CD4-positive, CD25-positive, alpha-beta regulatory T cell (primary cell): ENCODE measurements around the gene ZFAND5. TPM values are rescaled to one million over a fixed set of nuclear protein-coding genes. Genes with fewer than 3 reads are reported as not detected.
A peak's percentile ranks its signal among the peaks of the same experiment; 100 is the strongest.

Experiments used
- ATAC-seq, 2 donors: fragments of 150-1000 bp; cut with Tn5 transposase; one replicate each; pipeline ENCODE4 v1.10.0; 2021; ENCODE audit warnings: low read depth in 2 of 2, moderate number of reproducible peaks in 2 of 2, moderate library complexity in 1 of 2
- DNase-seq, 3 donors: peaks; one replicate each; pipeline versions ENCODE4 v3.0.0 to v3.0.0-alpha.2; 2012 to 2022; ENCODE audit warnings: mixed read lengths in 1 of 3
- H3K27ac ChIP-seq: one replicate; pipeline ENCODE4 v1.7.0; 2013; ENCODE audit warnings: mild to moderate bottlenecking, low read length; ENCODE audit not compliant: insufficient read depth, poor library complexity, severe bottlenecking
- H3K27me3 ChIP-seq: one replicate; pipeline ENCODE4 v1.7.0; 2013; ENCODE audit warnings: low read length; ENCODE audit not compliant: control insufficient read depth, insufficient read depth
- H3K36me3 ChIP-seq: one replicate; pipeline ENCODE4 v1.7.0; 2013; ENCODE audit warnings: mild to moderate bottlenecking, low read length, moderate library complexity; ENCODE audit not compliant: control insufficient read depth, insufficient read depth
- H3K4me1 ChIP-seq: 2 replicates; pipeline ENCODE4 v1.7.0; 2013; ENCODE audit warnings: mild to moderate bottlenecking, low read length; ENCODE audit not compliant: insufficient read depth, control insufficient read depth, poor library complexity, severe bottlenecking
- H3K4me3 ChIP-seq: one replicate; pipeline ENCODE4 v1.7.0; 2013; ENCODE audit warnings: low read depth, mild to moderate bottlenecking, low read length, moderate library complexity
- H3K9me3 ChIP-seq, 2 experiments: 1 replicate in 1 of 2; 2 replicates in 1 of 2; pipeline ENCODE4 v1.7.0; 2013; ENCODE audit warnings: low read length in 2 of 2, mild to moderate bottlenecking in 1 of 2, moderate library complexity in 1 of 2; ENCODE audit not compliant: control insufficient read depth in 2 of 2
- H3K27ac Mint-ChIP-seq, 3 donors: one replicate each; pipeline ENCODE4 v1.8.0; 2020 to 2022; ENCODE audit warnings: mild to moderate bottlenecking in 3 of 3, mixed read lengths in 3 of 3, moderate library complexity in 2 of 3
- H3K27me3 Mint-ChIP-seq: one replicate; pipeline ENCODE4 v1.8.0; 2022; ENCODE audit warnings: mild to moderate bottlenecking, mixed read lengths
- H3K36me3 Mint-ChIP-seq: one replicate; pipeline ENCODE4 v1.8.0; 2020; ENCODE audit warnings: mixed read lengths
- H3K4me1 Mint-ChIP-seq, 4 donors: one replicate each; pipeline ENCODE4 v1.8.0; 2020 to 2022; ENCODE audit warnings: mixed read lengths in 4 of 4, mild to moderate bottlenecking in 1 of 4
- H3K4me3 Mint-ChIP-seq, 4 donors: one replicate each; pipeline ENCODE4 v1.8.0; 2020 to 2022; ENCODE audit warnings: mild to moderate bottlenecking in 4 of 4, mixed read lengths in 4 of 4, moderate library complexity in 3 of 4
- H3K9me3 Mint-ChIP-seq, 7 donors: one replicate each; pipeline ENCODE4 v1.8.0; 2020 to 2022; ENCODE audit warnings: mixed read lengths in 7 of 7, mild to moderate bottlenecking in 3 of 7, moderate library complexity in 2 of 7
- polyA plus RNA-seq, 4 donors: library from polyadenylated mRNA; unstranded; fragments of 300-500 nt; fragmentation: Illumina TruSeq; gene quantifications; one replicate each; pipeline ENCODE4 v1.2.3, GENCODE V29; 2021
- total RNA-seq: library from RNA; stranded (reverse); gene quantifications from one replicate; pipeline ENCODE4 v1.2.3, GENCODE V29; 2022

The ZFAND5 gene
- total RNA-seq: 291 TPM
- 10 to 100 TPM; 63.9 to 80.2 (median 67.8) TPM for polyA plus RNA-seq

- Histone ChIP-seq H3K4me3 (peak within 1 kb of the TSS; percentile 93), H3K9me3 (no peaks in the 10 kb centered on the region), H3K4me1 (peaks cover 48% of the 10 kb centered on the region), H3K27ac (peak within 1 kb of the TSS; percentile 98), H3K27me3 (no peaks in the 10 kb centered on the region), H3K36me3 (peaks cover 9% of the 10 kb centered on the region)
- Mint-ChIP-seq H3K4me1 (peaks cover 12 to 48% (median 34%) of the 10 kb centered on the region in 4 donors), H3K27ac (peak within 1 kb of the TSS; percentile 96 to 99 (median 98)), H3K27me3 (peaks cover 4% of the 10 kb centered on the region), H3K36me3 (no peaks in the 10 kb centered on the region), H3K4me3 (peak within 1 kb of the TSS; percentile 93 to 99 (median 95)), H3K9me3 (peaks cover 0 to 3% (median 0%) of the 10 kb centered on the region in 7 donors)
- ATAC-seq (peak; percentile 80 to 81), DNase-seq (peak; percentile 90 to 94 (median 92))
Observed at GRCh38 chr9:72364679-72365524, at the start of gene ZFAND5. Gene ZFAND5 (minus strand): TSS chr9:72365208. CDS start chr9:72360778, 4,430 bp downstream.

GRCh38 chr9:72412483-72413040 is 47.6 kb upstream of the ZFAND5 start:
- H3K9me3 Mint-ChIP-seq: no peaks in the 10 kb centered on the region
- Histone ChIP-seq H3K27me3 (no peaks in the 10 kb centered on the region), H3K9me3 (no peaks in the 10 kb centered on the region), H3K4me3 (no peak overlapping the region), H3K36me3 (no peaks in the 10 kb centered on the region), H3K4me1 (no peaks in the 10 kb centered on the region), H3K27ac (no peak overlapping the region)
- H3K4me3 Mint-ChIP-seq: no peak overlapping the region
- no peaks in the 10 kb centered on the region for H3K4me1 Mint-ChIP-seq
- H3K36me3 Mint-ChIP-seq: no peaks in the 10 kb centered on the region
- DNase-seq (no peak), ATAC-seq (no peak)
- no peaks in the 10 kb centered on the region for H3K27me3 Mint-ChIP-seq
- no peak overlapping the region for H3K27ac Mint-ChIP-seq

GRCh38 chr9:72410214-72410613 is 45.2 kb upstream of the ZFAND5 start:
- Histone ChIP-seq H3K27me3 (no peaks in the 10 kb centered on the region), H3K4me3 (no peak overlapping the region), H3K27ac (no peak overlapping the region), H3K9me3 (no peaks in the 10 kb centered on the region), H3K4me1 (no peaks in the 10 kb centered on the region), H3K36me3 (no peaks in the 10 kb centered on the region)
- Mint-ChIP-seq H3K4me3 (no peak overlapping the region), H3K4me1 (no peaks in the 10 kb centered on the region), H3K27ac (no peak overlapping the region), H3K9me3 (no peaks in the 10 kb centered on the region), H3K27me3 (no peaks in the 10 kb centered on the region), H3K36me3 (no peaks in the 10 kb centered on the region)
- DNase-seq (no peak), ATAC-seq (no peak)

- H3K9me3 ChIP-seq: no peaks in the 10 kb centered on the region
- no peak overlapping the region for H3K4me3 ChIP-seq
- no peak overlapping the region for H3K27ac ChIP-seq
- no peak for ATAC-seq
- H3K27me3 ChIP-seq: peaks cover 1% of the 10 kb centered on the region
- Mint-ChIP-seq H3K27me3 (no peaks in the 10 kb centered on the region), H3K27ac (no peak overlapping the region), H3K4me1 (no peaks in the 10 kb centered on the region), H3K9me3 (no peaks in the 10 kb centered on the region), H3K36me3 (no peaks in the 10 kb centered on the region), H3K4me3 (no peak overlapping the region)
- no peaks in the 10 kb centered on the region for H3K4me1 ChIP-seq
- H3K36me3 ChIP-seq: no peaks in the 10 kb centered on the region
- DNase-seq: no peak
Observed at GRCh38 chr9:72407114-72407513, 42.1 kb upstream of the ZFAND5 start.

- Histone ChIP-seq H3K27ac (no peak overlapping the region), H3K4me1 (no peaks in the 10 kb centered on the region), H3K9me3 (no peaks in the 10 kb centered on the region), H3K36me3 (no peaks in the 10 kb centered on the region), H3K4me3 (no peak overlapping the region), H3K27me3 (peaks cover 1% of the 10 kb centered on the region)
- Mint-ChIP-seq H3K27me3 (no peaks in the 10 kb centered on the region), H3K4me1 (peaks cover 0 to 19% (median 3%) of the 10 kb centered on the region in 4 donors), H3K9me3 (peaks cover 0 to 4% (median 0%) of the 10 kb centered on the region in 7 donors), H3K27ac (no peak overlapping the region), H3K36me3 (no peaks in the 10 kb centered on the region), H3K4me3 (no peak overlapping the region)
- DNase-seq (no peak), ATAC-seq (no peak)
Observed at GRCh38 chr9:72402744-72403143, 37.7 kb upstream of the ZFAND5 start.

- ATAC-seq (no peak), DNase-seq (no peak)
- H3K4me3 Mint-ChIP-seq: no peak overlapping the region
- Histone ChIP-seq H3K4me3 (no peak overlapping the region), H3K9me3 (no peaks in the 10 kb centered on the region), H3K4me1 (no peaks in the 10 kb centered on the region), H3K36me3 (no peaks in the 10 kb centered on the region), H3K27me3 (peaks cover 1% of the 10 kb centered on the region), H3K27ac (no peak overlapping the region)
- H3K27ac Mint-ChIP-seq: no peak overlapping the region
- H3K4me1 Mint-ChIP-seq: peaks cover 0 to 32% (median 5%) of the 10 kb centered on the region in 4 donors
- H3K36me3 Mint-ChIP-seq: no peaks in the 10 kb centered on the region
- peaks cover 0 to 4% (median 0%) of the 10 kb centered on the region in 7 donors for H3K9me3 Mint-ChIP-seq
- no peaks in the 10 kb centered on the region for H3K27me3 Mint-ChIP-seq
Observed at GRCh38 chr9:72401396-72401795, 36.4 kb upstream of the ZFAND5 start.

- no peak overlapping the region for H3K4me3 ChIP-seq
- H3K27ac Mint-ChIP-seq: no peak overlapping the region
- H3K4me1 ChIP-seq: no peaks in the 10 kb centered on the region
- H3K36me3 ChIP-seq: no peaks in the 10 kb centered on the region
- H3K27ac ChIP-seq: no peak overlapping the region
- peaks cover 1% of the 10 kb centered on the region for H3K27me3 ChIP-seq
- H3K4me1 Mint-ChIP-seq: peaks cover 0 to 35% (median 6%) of the 10 kb centered on the region in 4 donors
- ATAC-seq (no peak), DNase-seq (no peak)
- H3K9me3 Mint-ChIP-seq: peaks cover 0 to 4% (median 0%) of the 10 kb centered on the region in 7 donors
- H3K4me3 Mint-ChIP-seq: no peak overlapping the region
- H3K9me3 ChIP-seq: no peaks in the 10 kb centered on the region
- H3K27me3 Mint-ChIP-seq: no peaks in the 10 kb centered on the region
- no peaks in the 10 kb centered on the region for H3K36me3 Mint-ChIP-seq
Observed at GRCh38 chr9:72400866-72401265, 35.9 kb upstream of the ZFAND5 start.
